GM18499 (cell line): Measurements from ENCODE around the gene CYCS.

Experiments used
- ATAC-seq: cut with Tn5 transposase; IDR thresholded peaks from one replicate; pipeline ENCODE4 v1.9.1; 2021; ENCODE audit warnings: moderate number of reproducible peaks; ENCODE audit not compliant: insufficient read depth, unreplicated experiment

The CYCS gene

DNA sequence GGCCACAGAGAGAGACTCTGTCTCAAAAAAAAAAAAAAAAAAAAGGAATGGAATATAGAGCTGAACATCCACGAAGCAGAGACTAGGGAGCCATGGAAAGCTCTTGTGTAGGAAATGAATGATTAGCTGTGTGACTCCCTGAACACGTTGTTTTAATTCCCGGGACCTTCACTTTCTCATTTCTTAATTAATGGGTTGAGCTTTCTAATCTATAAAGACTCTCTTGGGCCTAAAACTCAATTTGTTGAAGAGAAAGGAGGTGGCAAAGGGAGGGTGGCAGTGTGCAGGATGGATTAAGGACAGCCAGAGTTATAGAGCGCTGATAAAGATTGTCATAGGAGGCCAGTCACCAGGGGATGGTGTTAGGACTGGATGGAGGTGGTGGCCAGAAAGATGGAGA is 48.0 kb downstream of the CYCS start:
- no peak for ATAC-seq

- ATAC-seq = no peak
These were observed 49.6 kb downstream of the CYCS start for GRCh38 chr7:25075459-25075858.

DNA sequence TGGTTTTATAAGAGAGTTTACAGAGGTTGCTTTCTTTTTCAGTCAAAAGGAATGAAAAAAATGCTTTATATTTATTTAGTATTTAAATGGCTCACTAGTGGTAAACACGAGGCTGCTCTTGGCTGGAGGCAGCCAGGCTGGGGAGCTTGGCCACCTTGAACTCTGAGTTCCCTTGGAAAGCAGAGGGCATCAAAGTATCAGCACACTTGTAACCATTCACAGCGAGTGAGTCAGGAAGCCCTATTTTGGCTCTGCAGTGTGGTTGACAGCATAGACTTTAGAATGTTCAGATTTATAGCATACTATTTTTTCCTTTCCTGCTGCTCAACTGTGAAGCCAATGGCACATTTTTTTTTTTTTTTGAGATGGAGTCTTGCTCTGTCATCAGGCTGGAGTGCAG is 51.6 kb downstream of the CYCS start:
- no peak for ATAC-seq
